H1 (cell line): ENCODE results near the gene ABHD13.

Experiments
- BACH1 ChIP-seq: IDR thresholded peaks from 2 replicates; pipeline ENCODE4 v1.6.1; 2012; ENCODE audit warnings: low read length, improper control_type of control experiment
- CEBPB ChIP-seq: IDR thresholded peaks from 2 replicates; pipeline ENCODE4 v1.6.1; 2012; ENCODE audit warnings: low read depth, low read length
- CTCF ChIP-seq, 3 experiments: IDR thresholded peaks; 1 replicate in 2 of 3; 2 replicates in 1 of 3; pipeline versions ENCODE4 v1.5.1 to v1.6.1; 2011; ENCODE audit warnings: low read length in 3 of 3, mild to moderate bottlenecking in 3 of 3, inconsistent platforms in 2 of 3, low read depth in 1 of 3, moderate library complexity in 1 of 3; ENCODE audit not compliant: insufficient read depth in 1 of 3; ENCODE audit errors: control extremely low read depth in 1 of 3
- EZH2 ChIP-seq: fragments of 200-600 bp; sonication (generic); IDR thresholded peaks from 2 replicates; pipeline ENCODE4 v1.7.1; 2012; ENCODE audit warnings: low read depth, mild to moderate bottlenecking, moderate library complexity, low read length, inconsistent platforms; ENCODE audit not compliant: severe bottlenecking
- POLR2A ChIP-seq, 2 experiments: IDR thresholded peaks; 1 replicate in 1 of 2; 2 replicates in 1 of 2; pipeline ENCODE4 v1.6.1; 2011; ENCODE audit warnings: low read depth in 2 of 2, low read length in 2 of 2, mild to moderate bottlenecking in 2 of 2; ENCODE audit errors: control extremely low read depth in 1 of 2
- SRF ChIP-seq: IDR thresholded peaks from 2 replicates; pipeline ENCODE4 v1.6.1; 2011; ENCODE audit warnings: mild to moderate bottlenecking, low read depth, low read length, moderate library complexity

- no peak for TF ChIP-seq CEBPB
- TF ChIP-seq BACH1 = no peak
- TF ChIP-seq EZH2 = no peak
- TF ChIP-seq CTCF (IDR thresholded peaks at IDR 0.05; ENCODE audit: control extremely low read depth in 1 of 3, insufficient read depth in 1 of 3, low read depth in 1 of 3, low read length in 3 of 3) = no peak
- TF ChIP-seq SRF = no peak
- TF ChIP-seq POLR2A (IDR thresholded peaks at IDR 0.05; ENCODE audit: control extremely low read depth in 1 of 2, low read depth in 2 of 2, low read length in 2 of 2) = no peak
These were observed 45.6 kb downstream of the ABHD13 start for GRCh38 chr13:108263621-108264355.
